Measurements from ENCODE around the gene EPHA3. TPM values are rescaled to one million over a fixed set of nuclear protein-coding genes. Genes with fewer than 3 reads are reported as not detected.

EPHA3 gene
- polyA plus RNA-seq, 1 donor = 3.0 TPM

DNA sequence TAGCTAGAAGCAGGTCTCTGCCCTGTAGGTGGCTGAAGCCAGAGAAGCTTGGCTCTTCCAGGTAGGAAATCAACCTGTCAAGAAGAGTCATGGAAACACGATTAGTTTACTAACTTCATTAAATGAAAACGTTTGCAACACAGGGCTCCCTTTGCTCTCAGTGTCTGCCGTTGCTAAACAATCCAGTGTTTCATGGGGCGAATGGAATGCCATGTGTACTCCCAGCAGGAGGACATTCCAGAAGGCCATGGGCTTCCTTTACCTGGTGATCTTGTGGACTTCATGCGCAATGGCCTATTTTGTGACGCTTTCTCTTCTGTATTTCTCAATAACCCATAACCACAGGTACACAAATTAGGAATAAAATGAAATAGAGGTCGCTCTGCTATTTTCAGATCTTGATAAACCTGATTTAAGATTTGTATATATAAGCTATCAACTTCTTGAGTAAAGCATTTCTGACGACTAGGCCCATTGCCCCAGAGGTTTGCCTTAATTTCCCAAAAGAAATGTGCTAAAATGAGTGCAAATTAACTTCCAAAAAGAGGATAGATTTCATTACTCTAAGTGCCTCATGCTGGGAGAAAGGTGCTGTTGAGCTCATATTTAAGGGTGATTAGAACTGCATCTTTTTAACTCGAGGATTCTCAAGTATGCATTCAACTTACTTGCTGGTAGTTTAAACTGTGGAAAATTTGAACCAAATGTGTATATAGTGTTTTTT is 171.0 kb downstream of the EPHA3 start:
- no peaks in the 10 kb centered on the region for H3K4me1 ChIP-seq (ENCODE audit: control insufficient read depth, insufficient read depth, low read length)
- H3K36me3 ChIP-seq (ENCODE audit: control insufficient read depth, insufficient read depth, low read length) = no peaks in the 10 kb centered on the region
- WGBS (ENCODE audit: insufficient coverage, low lambda C conversion rate) = 57% methylated on average over 3 of the region's 9 CpGs
- no peaks in the 10 kb centered on the region for H3K27me3 ChIP-seq (ENCODE audit: control insufficient read depth, insufficient read depth, low read length)
- no peak for DNase-seq
- H3K9me3 ChIP-seq (ENCODE audit: control insufficient read depth, low read depth, low read length) = no peaks in the 10 kb centered on the region
- H3K27ac ChIP-seq (ENCODE audit: low read length) = no peak overlapping the region
- H3K4me3 ChIP-seq (ENCODE audit: low read length) = no peak overlapping the region

DNA sequence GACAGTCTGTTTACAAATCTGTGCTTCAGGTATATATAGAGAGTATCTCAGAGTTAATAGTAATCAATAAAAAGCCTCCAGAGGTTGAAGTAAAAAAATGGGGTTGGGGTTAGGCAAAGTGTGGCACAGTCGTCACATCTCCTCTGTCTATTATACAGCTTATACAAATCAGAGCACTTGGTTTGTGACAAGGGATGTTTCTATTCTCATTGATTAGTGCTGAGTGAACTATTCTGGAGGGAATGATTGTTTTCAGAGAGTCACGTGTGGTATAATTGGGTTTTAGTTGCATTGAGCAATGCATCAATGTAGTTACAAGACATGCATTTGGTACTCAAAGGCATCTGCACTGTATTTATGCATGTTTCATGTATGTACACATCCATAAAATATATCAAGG is 172.9 kb downstream of the EPHA3 start:
- Histone ChIP-seq H3K9me3 (ENCODE audit: control insufficient read depth, low read depth, low read length) (no peaks in the 10 kb centered on the region), H3K36me3 (ENCODE audit: control insufficient read depth, insufficient read depth, low read length) (no peaks in the 10 kb centered on the region), H3K27ac (ENCODE audit: low read length) (no peak overlapping the region), H3K27me3 (ENCODE audit: control insufficient read depth, insufficient read depth, low read length) (no peaks in the 10 kb centered on the region), H3K4me3 (ENCODE audit: low read length) (no peak overlapping the region), H3K4me1 (ENCODE audit: control insufficient read depth, insufficient read depth, low read length) (no peaks in the 10 kb centered on the region)
- no CpG with 5 or more reads among the region's 2 CpGs for WGBS (ENCODE audit: insufficient coverage, low lambda C conversion rate)
- no peak for DNase-seq

DNA sequence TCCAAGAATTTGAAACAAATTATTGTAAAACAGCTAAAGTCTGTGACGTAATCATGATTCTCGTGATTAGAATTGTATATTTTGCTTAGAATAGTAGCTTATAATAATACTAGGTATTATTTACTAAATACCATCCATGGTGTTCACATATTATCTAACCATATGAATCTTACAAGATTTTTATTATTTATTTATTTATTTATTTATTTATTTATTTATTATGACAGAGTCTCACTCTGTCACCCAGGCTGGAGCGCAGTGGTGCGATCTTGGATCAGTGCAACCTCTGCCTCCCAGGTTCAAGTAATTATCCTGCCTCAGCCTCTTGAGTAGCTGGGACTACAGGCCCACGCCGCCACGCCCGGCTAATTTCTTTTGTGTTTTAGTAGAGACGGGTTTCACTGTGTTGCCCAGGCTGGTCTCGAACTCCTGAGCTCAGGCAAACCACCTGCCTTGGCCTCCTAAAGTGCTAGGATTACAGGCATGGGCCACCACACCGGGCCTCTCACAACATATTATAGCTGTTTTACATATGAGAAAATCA is 173.5 kb downstream of the EPHA3 start:
- H3K9me3 ChIP-seq (ENCODE audit: control insufficient read depth, low read depth, low read length) = no peaks in the 10 kb centered on the region
- no peak overlapping the region for H3K27ac ChIP-seq (ENCODE audit: low read length)
- 100% methylated on average over 2 of the region's 11 CpGs for WGBS (ENCODE audit: insufficient coverage, low lambda C conversion rate)
- no peaks in the 10 kb centered on the region for H3K4me1 ChIP-seq (ENCODE audit: control insufficient read depth, insufficient read depth, low read length)
- no peaks in the 10 kb centered on the region for H3K36me3 ChIP-seq (ENCODE audit: control insufficient read depth, insufficient read depth, low read length)
- no peaks in the 10 kb centered on the region for H3K27me3 ChIP-seq (ENCODE audit: control insufficient read depth, insufficient read depth, low read length)
- H3K4me3 ChIP-seq (ENCODE audit: low read length) = no peak overlapping the region
- DNase-seq = no peak

DNA sequence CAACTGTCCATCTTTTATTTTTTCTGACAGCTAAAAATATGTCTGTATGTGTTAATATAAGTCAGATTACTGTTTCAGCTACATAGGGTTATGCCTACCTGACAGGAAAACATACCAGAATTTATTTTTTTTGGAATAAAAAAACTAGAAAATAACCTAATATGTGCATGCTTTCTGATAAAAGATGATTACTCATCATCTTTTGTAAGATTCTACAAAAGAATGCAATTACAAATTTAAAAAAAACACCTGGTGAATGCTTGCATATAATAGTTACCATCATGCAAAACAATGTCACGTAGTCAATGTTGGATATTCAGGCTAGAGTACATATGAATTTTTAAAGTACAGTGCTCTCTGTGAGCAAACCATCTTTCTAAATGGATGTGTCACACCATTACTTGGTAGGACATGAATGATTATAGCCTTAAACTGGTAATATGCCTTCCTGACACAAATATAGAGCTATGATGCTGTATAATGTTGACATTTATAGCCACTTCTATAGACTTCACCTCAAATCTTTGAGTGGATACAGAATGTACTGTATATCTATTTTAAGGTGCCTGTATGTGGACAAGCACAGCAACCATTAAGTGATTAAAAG is 180.6 kb downstream of the EPHA3 start:
- H3K4me1 ChIP-seq (ENCODE audit: control insufficient read depth, insufficient read depth, low read length) = no peaks in the 10 kb centered on the region
- WGBS (ENCODE audit: insufficient coverage, low lambda C conversion rate) = 80% methylated on average over 1 of the region's 1 CpG

DNA sequence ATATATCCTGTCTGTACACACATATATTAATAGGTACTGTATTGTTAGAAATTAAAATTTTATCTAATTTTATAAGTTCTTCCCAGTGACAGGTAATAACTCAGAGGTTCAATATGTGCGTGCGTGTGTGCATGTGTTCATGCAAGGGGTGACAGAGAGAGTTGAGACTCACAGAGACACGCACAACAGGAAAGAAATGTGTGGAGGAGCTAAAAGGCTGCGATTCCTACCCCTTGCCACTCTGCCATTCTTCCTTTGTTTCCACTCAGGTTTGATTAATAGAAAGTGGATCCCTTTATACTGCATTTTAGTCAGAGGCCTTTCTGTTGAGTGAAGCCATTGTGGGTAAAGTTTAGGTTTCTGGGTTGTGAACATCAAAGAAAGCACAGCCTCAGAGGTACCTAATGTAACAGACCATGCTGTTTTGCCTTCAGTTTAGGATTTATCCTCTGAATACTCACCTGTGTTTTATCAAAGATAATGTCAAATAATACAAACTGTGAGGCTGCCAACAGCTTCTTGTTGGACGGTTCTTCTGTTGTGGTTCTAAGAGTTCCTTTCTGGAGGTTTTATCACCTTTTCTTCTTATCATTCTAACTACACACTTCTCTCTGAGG is 182.3 kb downstream of the EPHA3 start:
- no peaks in the 10 kb centered on the region for H3K4me1 ChIP-seq (ENCODE audit: control insufficient read depth, insufficient read depth, low read length)
- H3K36me3 ChIP-seq (ENCODE audit: control insufficient read depth, insufficient read depth, low read length) = no peaks in the 10 kb centered on the region
- DNase-seq = no peak
- H3K27me3 ChIP-seq (ENCODE audit: control insufficient read depth, insufficient read depth, low read length) = no peaks in the 10 kb centered on the region
- H3K9me3 ChIP-seq (ENCODE audit: control insufficient read depth, low read depth, low read length) = no peaks in the 10 kb centered on the region
- WGBS (ENCODE audit: insufficient coverage, low lambda C conversion rate) = 100% methylated on average over 2 of the region's 5 CpGs
- no peak overlapping the region for H3K4me3 ChIP-seq (ENCODE audit: low read length)
- H3K27ac ChIP-seq (ENCODE audit: low read length) = no peak overlapping the region

More for the DNA sequence above, 180.6 kb downstream of the EPHA3 start:
- no peak overlapping the region for H3K27ac ChIP-seq (ENCODE audit: low read length)
- no peaks in the 10 kb centered on the region for H3K9me3 ChIP-seq (ENCODE audit: control insufficient read depth, low read depth, low read length)
- no peaks in the 10 kb centered on the region for H3K36me3 ChIP-seq (ENCODE audit: control insufficient read depth, insufficient read depth, low read length)
- H3K4me3 ChIP-seq (ENCODE audit: low read length) = no peak overlapping the region
- DNase-seq = no peak
- no peaks in the 10 kb centered on the region for H3K27me3 ChIP-seq (ENCODE audit: control insufficient read depth, insufficient read depth, low read length)

DNA sequence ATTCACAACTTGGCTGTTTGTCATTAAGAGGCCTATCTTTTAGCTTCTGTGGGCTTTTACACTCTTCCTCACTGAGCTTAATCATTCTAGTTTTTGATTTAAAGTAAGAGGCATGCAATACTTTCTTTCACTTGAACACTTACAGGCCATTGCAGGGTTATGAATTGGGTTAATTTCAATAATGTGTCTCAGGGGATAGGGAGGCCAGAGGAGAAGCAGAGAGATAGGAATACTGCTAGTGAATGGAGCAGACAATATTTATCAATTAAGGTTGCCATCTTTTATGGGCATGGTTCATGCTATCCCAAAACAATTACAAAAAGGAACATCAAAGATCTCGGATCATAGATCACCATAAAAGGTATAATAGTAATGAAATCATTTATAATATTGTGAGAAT is 189.8 kb downstream of the EPHA3 start:
- no peaks in the 10 kb centered on the region for H3K36me3 ChIP-seq (ENCODE audit: control insufficient read depth, insufficient read depth, low read length)
- no peaks in the 10 kb centered on the region for H3K27me3 ChIP-seq (ENCODE audit: control insufficient read depth, insufficient read depth, low read length)
- no peaks in the 10 kb centered on the region for H3K4me1 ChIP-seq (ENCODE audit: control insufficient read depth, insufficient read depth, low read length)
- no peak for DNase-seq
- WGBS (ENCODE audit: insufficient coverage, low lambda C conversion rate) = no CpG with 5 or more reads among the region's 1 CpG
- no peak overlapping the region for H3K4me3 ChIP-seq (ENCODE audit: low read length)
- H3K27ac ChIP-seq (ENCODE audit: low read length) = no peak overlapping the region
- no peaks in the 10 kb centered on the region for H3K9me3 ChIP-seq (ENCODE audit: control insufficient read depth, low read depth, low read length)

DNA sequence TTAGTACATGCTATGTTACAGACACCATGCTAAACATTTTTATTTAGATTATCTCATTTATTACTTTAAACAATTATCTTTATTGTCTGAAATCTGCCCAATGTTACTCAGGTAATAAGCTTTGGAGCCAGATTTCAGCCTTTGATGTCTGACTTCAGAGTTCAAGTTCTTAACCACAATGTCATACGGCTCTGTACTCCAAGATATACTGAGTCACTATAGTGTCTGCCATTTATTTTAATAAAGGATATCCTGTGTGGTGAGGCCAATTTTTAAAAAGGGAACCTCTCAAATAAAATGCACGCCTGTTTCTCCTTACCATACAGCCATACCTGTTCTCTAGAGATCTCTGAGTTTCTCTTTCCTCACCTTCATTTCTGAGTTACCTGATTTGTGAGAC is 193.1 kb downstream of the EPHA3 start:
- H3K4me1 ChIP-seq (ENCODE audit: control insufficient read depth, insufficient read depth, low read length) = no peaks in the 10 kb centered on the region
- WGBS (ENCODE audit: insufficient coverage, low lambda C conversion rate) = no CpG with 5 or more reads among the region's 2 CpGs
- no peak overlapping the region for H3K4me3 ChIP-seq (ENCODE audit: low read length)
- no peaks in the 10 kb centered on the region for H3K27me3 ChIP-seq (ENCODE audit: control insufficient read depth, insufficient read depth, low read length)
- no peak for DNase-seq
- H3K27ac ChIP-seq (ENCODE audit: low read length) = no peak overlapping the region
- no peaks in the 10 kb centered on the region for H3K9me3 ChIP-seq (ENCODE audit: control insufficient read depth, low read depth, low read length)
- no peaks in the 10 kb centered on the region for H3K36me3 ChIP-seq (ENCODE audit: control insufficient read depth, insufficient read depth, low read length)

DNA sequence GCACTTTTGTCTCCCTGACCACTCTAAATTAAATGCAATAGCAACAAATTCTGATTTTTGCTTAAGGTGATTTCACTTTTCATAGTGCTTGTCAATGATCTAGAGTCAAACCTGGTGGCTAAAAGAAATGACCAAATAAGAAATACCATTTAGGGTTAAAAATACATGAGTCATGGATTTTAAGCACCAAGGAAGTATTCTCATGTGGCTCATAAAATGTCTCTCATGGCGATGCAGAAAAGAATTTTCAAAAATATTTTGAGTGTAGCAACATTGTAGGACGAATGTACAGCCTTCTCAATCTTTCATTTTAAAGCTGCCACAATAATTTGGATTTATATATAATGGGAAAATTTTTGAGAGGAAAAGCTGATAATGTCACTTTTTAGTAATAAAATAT is 193.6 kb downstream of the EPHA3 start:
- Histone ChIP-seq H3K27me3 (ENCODE audit: control insufficient read depth, insufficient read depth, low read length) (no peaks in the 10 kb centered on the region), H3K4me1 (ENCODE audit: control insufficient read depth, insufficient read depth, low read length) (no peaks in the 10 kb centered on the region), H3K9me3 (ENCODE audit: control insufficient read depth, low read depth, low read length) (no peaks in the 10 kb centered on the region), H3K36me3 (ENCODE audit: control insufficient read depth, insufficient read depth, low read length) (no peaks in the 10 kb centered on the region), H3K4me3 (ENCODE audit: low read length) (no peak overlapping the region), H3K27ac (ENCODE audit: low read length) (no peak overlapping the region)
- DNase-seq = no peak
- WGBS (ENCODE audit: insufficient coverage, low lambda C conversion rate) = no CpG with 5 or more reads among the region's 2 CpGs

DNA sequence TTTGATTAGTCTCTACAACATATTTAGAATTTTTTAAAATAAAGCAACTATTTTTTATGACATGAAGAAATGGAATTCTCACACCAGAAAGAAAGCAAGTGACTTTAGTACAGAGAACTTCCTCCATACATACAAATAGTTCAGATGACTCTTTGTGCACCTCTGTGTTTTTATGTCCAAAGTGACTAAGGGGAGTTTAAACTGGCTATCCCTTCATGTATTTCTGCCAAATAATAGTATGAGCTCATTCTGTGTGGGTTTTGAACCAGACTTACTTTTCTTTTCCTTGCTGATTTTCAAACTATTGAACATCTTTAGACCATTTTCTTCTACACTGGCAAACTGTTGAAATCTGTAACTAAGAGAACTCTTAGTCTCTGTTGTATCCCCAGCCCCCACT is 196.3 kb downstream of the EPHA3 start:
- DNase-seq = no peak
- Histone ChIP-seq H3K4me3 (ENCODE audit: low read length) (no peak overlapping the region), H3K36me3 (ENCODE audit: control insufficient read depth, insufficient read depth, low read length) (no peaks in the 10 kb centered on the region), H3K4me1 (ENCODE audit: control insufficient read depth, insufficient read depth, low read length) (no peaks in the 10 kb centered on the region), H3K27ac (ENCODE audit: low read length) (no peak overlapping the region), H3K9me3 (ENCODE audit: control insufficient read depth, low read depth, low read length) (no peaks in the 10 kb centered on the region), H3K27me3 (ENCODE audit: control insufficient read depth, insufficient read depth, low read length) (no peaks in the 10 kb centered on the region)

DNA sequence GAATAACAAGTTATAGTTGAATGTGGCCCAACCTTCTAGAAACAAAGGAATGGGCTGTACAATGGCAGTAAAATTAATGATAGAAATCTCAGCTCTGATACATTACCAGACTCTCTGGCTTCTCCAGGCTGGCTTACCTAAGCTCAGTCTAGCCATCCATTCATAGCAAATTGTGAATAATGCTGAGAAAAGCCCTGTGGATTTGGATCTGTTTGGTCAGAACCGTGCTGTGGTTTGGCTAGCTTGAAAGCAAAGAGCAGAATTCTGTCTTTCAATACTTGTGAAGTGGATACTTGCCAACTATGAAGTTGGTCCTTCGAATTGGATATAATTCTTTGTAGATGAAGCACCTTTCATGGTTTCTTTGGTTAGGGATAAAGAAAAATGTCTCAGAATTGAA is 199.1 kb downstream of the EPHA3 start:
- no peak for DNase-seq
- no peaks in the 10 kb centered on the region for H3K4me1 ChIP-seq (ENCODE audit: control insufficient read depth, insufficient read depth, low read length)
- H3K9me3 ChIP-seq (ENCODE audit: control insufficient read depth, low read depth, low read length) = no peaks in the 10 kb centered on the region
- H3K36me3 ChIP-seq (ENCODE audit: control insufficient read depth, insufficient read depth, low read length) = no peaks in the 10 kb centered on the region
- no peaks in the 10 kb centered on the region for H3K27me3 ChIP-seq (ENCODE audit: control insufficient read depth, insufficient read depth, low read length)
- no peak overlapping the region for H3K4me3 ChIP-seq (ENCODE audit: low read length)
- H3K27ac ChIP-seq (ENCODE audit: low read length) = no peak overlapping the region
- WGBS (ENCODE audit: insufficient coverage, low lambda C conversion rate) = no CpG with 5 or more reads among the region's 2 CpGs

Measured in large intestine (tissue), 3 donors.